Lung (tissue), 12 donors: ENCODE data around the gene TENM4. TPM values are rescaled to one million over a fixed set of nuclear protein-coding genes. Genes with fewer than 3 reads are reported as not detected.
"Not testable (repeated sequence)": the region's sequence is repeated elsewhere in the genome, so short reads cannot be mapped to it uniquely, and the experiment has no call there.

ENCODE experiments used
- ATAC-seq: fragments of 200-7000 bp; cut with Tn5 transposase; one replicate; pipeline ENCODE4 v1.9.1; 2020; ENCODE audit warnings: moderate number of reproducible peaks; ENCODE audit not compliant: insufficient read depth, low FRiP score
- DNase-seq, 3 donors: peaks; one replicate each; pipeline ENCODE4 v3.0.0-alpha.2; 2013 to 2017
- H3K27ac ChIP-seq, 2 donors: one replicate each; pipeline ENCODE4 v1.5.1; 2013; ENCODE audit warnings: mild to moderate bottlenecking in 2 of 2, moderate library complexity in 2 of 2, control low read depth in 1 of 2, inconsistent platforms in 1 of 2, low read depth in 1 of 2, low read length in 1 of 2
- H3K27me3 ChIP-seq, 3 donors: one replicate each; pipeline ENCODE4 v1.5.1; 2013; ENCODE audit warnings: low read length in 2 of 3; ENCODE audit not compliant: control insufficient read depth in 3 of 3, insufficient read depth in 3 of 3
- H3K36me3 ChIP-seq, 4 donors: one replicate each; pipeline ENCODE4 v1.5.1; 2013; ENCODE audit warnings: low read length in 4 of 4, mild to moderate bottlenecking in 1 of 4, moderate library complexity in 1 of 4; ENCODE audit not compliant: control insufficient read depth in 4 of 4, insufficient read depth in 4 of 4
- H3K4me1 ChIP-seq, 5 donors: one replicate each; pipeline ENCODE4 v1.5.1; 2013; ENCODE audit warnings: low read length in 5 of 5, mild to moderate bottlenecking in 2 of 5, moderate library complexity in 1 of 5; ENCODE audit not compliant: control insufficient read depth in 5 of 5, insufficient read depth in 5 of 5
- H3K4me3 ChIP-seq: one replicate; pipeline ENCODE4 v1.5.1; 2013; ENCODE audit warnings: mild to moderate bottlenecking, control low read depth, moderate library complexity
- H3K9ac ChIP-seq, 2 donors: one replicate each; pipeline ENCODE4 v1.5.1; 2013; ENCODE audit warnings: low read length in 2 of 2, control low read depth in 1 of 2; ENCODE audit not compliant: insufficient read depth in 1 of 2
- H3K9me3 ChIP-seq, 4 donors: one replicate each; pipeline ENCODE4 v1.5.1; 2013; ENCODE audit warnings: low read length in 3 of 4, mild to moderate bottlenecking in 1 of 4, moderate library complexity in 1 of 4; ENCODE audit not compliant: control insufficient read depth in 4 of 4, insufficient read depth in 3 of 4
- WGBS, 2 donors: extraction: QIAGEN DNeasy Blood & Tissue Kit; methylation state at CpG; one replicate each; pipeline ENCODE4 v1.1.7; 2013; 5-methylcytosine and 5-hydroxymethylcytosine counted together
- polyA plus RNA-seq, 2 donors: library from polyadenylated mRNA; stranded (reverse); fragments of 200-250 nt; gene quantifications; one replicate each; pipeline ENCODE4 v1.2.1, GENCODE V29; 2013
- total RNA-seq, 2 donors: library from RNA; depleted of rRNA in 1 of 2; stranded (reverse); fragments of >200 nt in 1 of 2; gene quantifications; one replicate each; pipeline ENCODE4 v1.2.1, GENCODE V29; 2014 to 2021
- TF ChIP-seq, protein P1 (sequence below): IDR thresholded peaks from 2 replicates; pipeline ENCODE4 v1.5.1; 2012; ENCODE audit warnings: mild to moderate bottlenecking; ENCODE audit errors: control extremely low read depth, extremely low read depth
- donor health status: control.
- donor health status: control.
- donor health status: Bipolar disorder and iron deficiency.
- donor health status: healthy.
- donor health status: DM: yes; HTN: yes; CAD: no.

The TENM4 gene
- total and polyA plus RNA-seq, 4 donors: 0.28 to 16.4 (median 3.2) TPM

DNA sequence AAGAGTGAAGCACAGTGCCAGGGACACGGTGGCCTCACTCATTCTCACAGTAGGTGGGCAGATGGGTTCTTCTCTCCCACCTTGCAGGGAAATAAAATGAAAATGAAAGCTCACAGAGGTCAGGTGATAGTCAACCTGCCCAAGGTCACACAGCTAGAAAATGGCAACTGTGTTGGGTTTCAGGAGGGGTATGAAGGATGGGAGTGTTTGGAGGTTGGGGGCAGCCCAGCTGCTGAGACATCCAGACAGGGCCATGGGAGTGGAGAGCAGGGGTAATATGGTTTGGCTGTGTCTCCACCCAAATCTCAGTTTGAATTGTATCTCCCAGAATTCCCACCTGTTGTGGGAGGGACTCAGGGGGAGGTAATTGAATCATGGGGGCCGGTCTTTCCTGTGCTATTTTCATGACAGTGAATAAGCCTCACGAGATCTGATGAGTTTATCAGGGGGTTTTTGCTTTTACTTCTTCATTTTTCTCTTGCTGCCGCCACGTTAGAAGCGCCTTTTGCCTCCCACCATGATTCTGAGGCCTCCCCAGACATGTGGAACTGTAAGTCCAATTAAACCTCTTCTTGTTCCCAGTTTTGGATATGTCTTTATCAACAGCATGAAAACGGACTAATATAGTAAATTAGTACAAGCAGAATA, 247.0 kb downstream of the TENM4 start:
- Histone ChIP-seq H3K27ac (no peak overlapping the region), H3K4me1 (no peaks in the 10 kb centered on the region), H3K27me3 (peaks cover 0 to 8% (median 0%) of the 10 kb centered on the region in 3 donors), H3K4me3 (no peak overlapping the region), H3K9ac (no peak overlapping the region), H3K36me3 (no peaks in the 10 kb centered on the region), H3K9me3 (peaks cover 0 to 4% (median 0%) of the 10 kb centered on the region in 4 donors)
- ATAC-seq: no peak
- DNase-seq: no peak
- TF ChIP-seq, protein P1, sequence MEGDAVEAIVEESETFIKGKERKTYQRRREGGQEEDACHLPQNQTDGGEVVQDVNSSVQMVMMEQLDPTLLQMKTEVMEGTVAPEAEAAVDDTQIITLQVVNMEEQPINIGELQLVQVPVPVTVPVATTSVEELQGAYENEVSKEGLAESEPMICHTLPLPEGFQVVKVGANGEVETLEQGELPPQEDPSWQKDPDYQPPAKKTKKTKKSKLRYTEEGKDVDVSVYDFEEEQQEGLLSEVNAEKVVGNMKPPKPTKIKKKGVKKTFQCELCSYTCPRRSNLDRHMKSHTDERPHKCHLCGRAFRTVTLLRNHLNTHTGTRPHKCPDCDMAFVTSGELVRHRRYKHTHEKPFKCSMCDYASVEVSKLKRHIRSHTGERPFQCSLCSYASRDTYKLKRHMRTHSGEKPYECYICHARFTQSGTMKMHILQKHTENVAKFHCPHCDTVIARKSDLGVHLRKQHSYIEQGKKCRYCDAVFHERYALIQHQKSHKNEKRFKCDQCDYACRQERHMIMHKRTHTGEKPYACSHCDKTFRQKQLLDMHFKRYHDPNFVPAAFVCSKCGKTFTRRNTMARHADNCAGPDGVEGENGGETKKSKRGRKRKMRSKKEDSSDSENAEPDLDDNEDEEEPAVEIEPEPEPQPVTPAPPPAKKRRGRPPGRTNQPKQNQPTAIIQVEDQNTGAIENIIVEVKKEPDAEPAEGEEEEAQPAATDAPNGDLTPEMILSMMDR: no peak
- 83 to 86% methylated on average over 7 of the region's 7 CpGs for WGBS, 2 donors

DNA sequence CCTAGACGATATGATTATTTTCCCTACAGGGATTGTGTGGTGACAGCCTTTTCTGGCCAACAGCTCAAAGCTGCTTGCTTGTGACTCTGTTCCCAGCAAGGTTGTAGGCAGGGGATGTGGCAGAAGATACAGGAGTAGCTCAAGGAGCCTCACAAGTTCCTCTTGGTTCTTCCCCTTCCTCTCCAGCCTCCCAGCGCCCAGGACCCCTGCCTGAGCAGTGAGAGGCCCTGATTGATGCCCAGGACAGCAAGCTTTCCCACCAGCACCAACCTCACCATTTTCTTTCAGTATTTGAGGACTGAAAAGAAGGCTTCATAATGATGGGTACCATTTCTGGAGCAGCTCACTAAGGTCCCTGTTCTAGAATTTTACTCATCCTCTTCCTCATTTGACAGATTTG, 248.0 kb downstream of the TENM4 start:
- H3K9me3 ChIP-seq: peaks cover 0 to 4% (median 2%) of the 10 kb centered on the region in 4 donors
- no peak for DNase-seq
- no peak overlapping the region for H3K4me3 ChIP-seq
- 67 to 73% methylated on average over 2 of the region's 2 CpGs for WGBS, 2 donors
- no peaks in the 10 kb centered on the region for H3K4me1 ChIP-seq
- no peak overlapping the region for H3K9ac ChIP-seq
- H3K27ac ChIP-seq: no peak overlapping the region
- TF ChIP-seq, protein P1: no peak
- H3K36me3 ChIP-seq: no peaks in the 10 kb centered on the region
- ATAC-seq: no peak
- H3K27me3 ChIP-seq: peaks cover 0 to 8% (median 0%) of the 10 kb centered on the region in 3 donors

DNA sequence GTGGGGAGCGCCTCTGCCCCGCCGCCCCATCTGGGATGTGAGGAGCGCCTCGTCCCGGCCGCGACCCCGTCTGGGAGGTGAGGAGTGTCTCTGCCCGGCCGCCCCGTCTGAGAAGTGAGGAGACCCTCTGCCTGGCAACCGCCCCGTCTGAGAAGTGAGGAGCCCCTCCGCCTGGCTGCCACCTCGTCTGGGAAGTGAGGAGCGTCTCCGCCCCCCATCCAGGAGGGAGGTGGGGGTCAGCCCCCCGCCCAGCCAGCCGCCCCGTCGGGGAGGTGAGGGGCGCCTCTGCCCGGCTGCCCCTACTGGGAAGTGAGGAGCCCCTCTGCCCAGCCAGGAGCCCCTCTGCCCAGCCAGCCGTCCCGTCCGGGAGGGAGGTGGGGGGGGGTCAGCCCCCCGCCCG, 249.1 kb downstream of the TENM4 start:
- H3K4me1 ChIP-seq, H3K36me3 ChIP-seq, H3K9ac ChIP-seq, H3K27me3 ChIP-seq, DNase-seq, H3K27ac ChIP-seq, H3K9me3 ChIP-seq, ATAC-seq, H3K4me3 ChIP-seq: not testable (repeated sequence)
- 96% methylated on average over 24 to 29 of the region's 29 CpGs for WGBS, 2 donors

GRCh38 chr11:79190553-79190952, 250.3 kb downstream of the TENM4 start:
- not testable (repeated sequence) for DNase-seq
- H3K27me3 ChIP-seq: peaks cover 0 to 18% (median 0%) of the 10 kb centered on the region in 3 donors

More at GRCh38 chr11:79190553-79190952, 250.3 kb downstream of the TENM4 start:
- not testable (repeated sequence) for H3K4me1 ChIP-seq, ATAC-seq, H3K9me3 ChIP-seq, H3K36me3 ChIP-seq, H3K4me3 ChIP-seq, H3K27ac ChIP-seq, H3K9ac ChIP-seq
- whole genome bisulfite sequencing, 2 donors: 91 to 96% methylated on average over 3 of the region's 10 CpGs
